SW480 (cell line): ENCODE measurements around the gene TBCD.

ENCODE experiments used
- DNase-seq: peaks from one replicate; pipeline ENCODE4 v3.0.0-alpha.2; 2016; ENCODE audit warnings: low spot score

Gene TBCD

DNA sequence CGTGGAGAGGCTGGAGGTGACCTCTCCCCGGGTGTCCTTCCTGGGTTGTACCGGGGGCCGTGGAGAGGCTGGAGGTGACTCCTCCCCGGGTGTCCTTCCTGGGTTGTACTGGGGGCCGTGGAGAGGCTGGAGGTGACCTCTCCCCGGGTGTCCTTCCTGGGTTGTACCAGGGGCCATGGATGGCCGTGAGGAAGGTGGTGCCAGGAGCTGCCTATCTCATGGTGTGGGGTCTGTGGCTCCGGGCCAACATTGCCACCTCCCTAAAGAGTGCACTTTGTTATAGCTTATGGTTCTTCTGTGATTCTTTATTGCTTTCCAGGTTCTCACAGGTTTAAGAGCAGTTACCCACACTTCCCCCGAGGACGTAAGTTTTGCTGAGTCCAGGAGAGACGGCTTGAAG lies 174.2 kb downstream of the TBCD start:
- no peak for DNase-seq

- DNase-seq = no peak
These were observed 174.9 kb downstream of the TBCD start for GRCh38 chr17:82926716-82927115.

DNA sequence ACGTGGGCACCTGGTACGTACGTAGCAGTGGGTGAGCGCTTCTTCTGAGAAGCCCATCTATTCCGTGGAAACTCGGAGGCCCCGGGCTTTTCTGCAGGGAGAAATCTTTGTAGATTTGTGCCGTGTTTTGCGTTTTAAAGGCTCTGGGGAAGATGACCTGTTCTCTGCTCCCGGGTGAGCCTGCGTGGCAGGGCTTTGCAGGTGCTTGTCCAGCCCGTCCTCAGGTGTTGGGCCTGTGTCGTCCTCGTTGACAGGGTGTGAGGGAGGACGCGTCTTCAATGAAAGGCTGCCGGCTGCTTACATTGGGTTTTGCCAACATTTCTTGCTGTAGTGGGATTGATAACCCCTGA lies 175.4 kb downstream of the TBCD start:
- DNase-seq = no peak

DNA sequence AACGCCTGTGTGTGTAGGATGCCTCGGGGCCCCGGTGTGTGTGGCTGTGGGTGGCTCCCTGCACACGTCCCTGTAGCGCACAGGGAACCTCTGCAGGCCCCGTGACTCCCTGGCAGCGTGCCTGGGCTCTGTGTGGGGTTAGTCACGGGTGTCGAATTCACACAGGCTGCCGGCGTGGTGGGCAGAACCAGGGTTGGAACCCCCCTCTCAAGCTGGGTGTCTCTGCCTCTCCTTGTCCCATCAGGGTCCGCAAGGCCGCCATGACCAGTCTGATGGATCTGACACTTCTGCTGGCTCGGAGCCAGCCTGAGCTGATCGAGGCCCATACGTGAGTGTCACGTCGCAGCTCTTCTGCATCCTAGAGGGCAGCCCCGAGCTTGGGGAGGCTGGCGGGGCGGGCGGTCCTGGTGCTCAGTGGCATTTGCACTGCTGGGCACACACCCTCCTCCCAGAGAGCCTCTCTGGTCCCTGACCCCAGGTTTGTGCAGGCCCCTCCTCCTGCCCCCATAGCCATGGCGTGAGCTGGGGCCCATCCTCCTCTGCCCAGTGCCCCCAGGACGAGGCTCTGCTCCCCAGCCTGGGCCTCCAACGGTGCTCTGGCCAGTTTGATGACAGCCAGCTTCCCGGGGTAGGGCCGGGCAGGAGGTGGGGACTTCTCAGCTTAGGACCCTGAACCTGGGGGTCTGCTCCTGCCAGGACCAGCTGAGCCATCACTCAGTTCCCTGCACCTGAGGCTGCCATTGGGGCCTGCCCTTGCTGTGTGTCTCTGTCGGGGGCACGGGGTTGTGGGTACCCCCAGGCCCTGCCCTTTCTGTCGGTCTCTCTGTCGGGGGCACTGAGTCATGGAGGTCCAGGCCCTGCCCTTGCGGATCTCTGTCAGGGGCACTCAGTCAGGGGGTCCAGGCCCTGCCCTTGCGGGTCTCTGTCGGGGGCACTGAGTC lies 176.1 kb downstream of the TBCD start:
- DNase-seq = no peak

DNA sequence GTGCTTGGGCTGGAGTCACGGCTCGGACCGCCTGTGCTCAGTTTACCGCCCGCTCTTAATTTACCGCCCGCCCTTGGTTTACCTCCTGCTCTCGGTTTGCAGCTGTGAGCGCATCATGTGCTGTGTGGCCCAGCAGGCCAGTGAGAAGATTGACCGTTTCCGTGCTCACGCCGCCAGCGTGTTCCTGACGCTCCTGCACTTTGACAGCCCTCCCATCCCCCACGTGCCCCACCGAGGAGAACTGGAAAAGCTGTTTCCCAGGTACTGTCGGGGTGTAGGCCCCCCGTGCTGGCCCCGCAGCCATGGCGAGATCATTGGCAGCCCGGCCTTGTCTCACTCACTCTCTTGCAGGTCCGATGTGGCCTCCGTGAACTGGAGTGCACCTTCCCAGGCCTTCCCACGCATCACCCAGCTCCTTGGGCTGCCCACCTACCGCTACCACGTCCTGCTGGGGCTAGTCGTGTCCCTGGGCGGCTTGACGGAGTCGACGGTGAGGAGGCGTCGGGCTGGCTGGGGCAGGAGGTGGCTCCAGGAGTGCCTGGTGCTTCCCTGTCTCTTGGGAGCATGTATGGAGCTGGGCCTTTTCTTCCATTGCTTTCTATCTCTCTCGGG lies 177.3 kb downstream of the TBCD start:
- no peak for DNase-seq

DNA sequence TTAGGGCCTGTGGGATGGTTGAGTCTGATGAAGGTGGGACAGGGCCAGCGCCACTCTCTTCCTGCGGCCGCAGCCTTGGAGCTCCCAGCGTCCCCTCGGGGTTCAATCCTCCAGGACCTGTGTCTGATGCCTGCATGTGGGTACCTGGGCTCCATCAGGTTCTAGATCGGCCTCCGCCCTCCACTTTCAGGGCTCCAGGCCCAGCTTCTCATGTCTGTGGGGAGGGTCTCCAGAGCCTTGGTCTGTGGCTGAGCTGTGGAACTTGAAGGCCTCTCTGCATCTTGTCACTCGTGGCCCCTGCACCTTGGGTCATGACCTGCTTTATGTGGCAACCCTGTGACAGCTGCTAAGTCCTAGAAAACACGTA lies 177.8 kb downstream of the TBCD start:
- no peak for DNase-seq

GRCh38 chr17:82930043-82930923 lies 178.4 kb downstream of the TBCD start:
- DNase-seq = no peak

GRCh38 chr17:82930924-82931698 lies 179.2 kb downstream of the TBCD start:
- DNase-seq = no peak

DNA sequence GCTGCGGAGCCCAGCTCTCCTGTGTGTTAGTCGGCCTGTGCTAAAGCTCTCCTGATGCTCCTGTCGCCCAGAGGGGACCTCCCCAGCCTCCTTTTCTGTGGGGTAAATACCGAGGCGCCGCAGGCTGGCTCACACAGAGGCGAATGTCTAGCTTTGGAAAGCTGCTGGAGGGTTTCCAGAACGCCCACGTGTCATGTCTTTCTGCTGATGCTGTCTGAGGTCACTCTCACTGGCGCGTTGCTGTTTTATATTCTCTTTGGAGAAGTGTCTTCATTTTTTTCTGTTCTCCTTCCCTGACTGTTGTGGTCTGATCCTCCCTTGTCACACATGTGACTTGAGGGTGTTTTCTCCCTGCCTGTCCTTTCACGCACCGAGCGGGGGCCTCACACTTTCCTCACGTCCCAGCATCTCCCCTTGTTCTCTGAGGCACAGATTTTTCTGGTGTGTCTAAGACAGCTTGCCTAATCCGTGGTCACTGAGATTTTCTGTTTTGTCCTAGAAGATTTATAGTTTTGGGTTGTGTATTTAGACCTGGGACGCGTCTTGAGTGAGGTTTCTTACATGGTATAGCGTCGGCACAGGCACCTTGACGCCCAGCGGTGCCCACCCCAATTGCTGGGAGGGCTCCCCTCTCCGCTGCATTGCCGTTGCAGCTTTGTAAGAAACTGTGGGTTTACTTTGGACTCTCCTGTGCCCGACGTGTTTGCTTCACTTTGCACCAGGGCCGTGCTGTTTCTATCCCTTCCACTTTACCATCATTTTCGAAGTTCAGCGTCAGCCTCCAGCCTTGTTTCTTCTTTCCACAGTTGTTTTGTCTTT lies 180.0 kb downstream of the TBCD start:
- no peak for DNase-seq

GRCh38 chr17:82932518-82933310 lies 180.8 kb downstream of the TBCD start:
- DNase-seq = no peak

- no peak for DNase-seq
These were observed 182.0 kb downstream of the TBCD start for GRCh38 chr17:82933911-82934310.

DNA sequence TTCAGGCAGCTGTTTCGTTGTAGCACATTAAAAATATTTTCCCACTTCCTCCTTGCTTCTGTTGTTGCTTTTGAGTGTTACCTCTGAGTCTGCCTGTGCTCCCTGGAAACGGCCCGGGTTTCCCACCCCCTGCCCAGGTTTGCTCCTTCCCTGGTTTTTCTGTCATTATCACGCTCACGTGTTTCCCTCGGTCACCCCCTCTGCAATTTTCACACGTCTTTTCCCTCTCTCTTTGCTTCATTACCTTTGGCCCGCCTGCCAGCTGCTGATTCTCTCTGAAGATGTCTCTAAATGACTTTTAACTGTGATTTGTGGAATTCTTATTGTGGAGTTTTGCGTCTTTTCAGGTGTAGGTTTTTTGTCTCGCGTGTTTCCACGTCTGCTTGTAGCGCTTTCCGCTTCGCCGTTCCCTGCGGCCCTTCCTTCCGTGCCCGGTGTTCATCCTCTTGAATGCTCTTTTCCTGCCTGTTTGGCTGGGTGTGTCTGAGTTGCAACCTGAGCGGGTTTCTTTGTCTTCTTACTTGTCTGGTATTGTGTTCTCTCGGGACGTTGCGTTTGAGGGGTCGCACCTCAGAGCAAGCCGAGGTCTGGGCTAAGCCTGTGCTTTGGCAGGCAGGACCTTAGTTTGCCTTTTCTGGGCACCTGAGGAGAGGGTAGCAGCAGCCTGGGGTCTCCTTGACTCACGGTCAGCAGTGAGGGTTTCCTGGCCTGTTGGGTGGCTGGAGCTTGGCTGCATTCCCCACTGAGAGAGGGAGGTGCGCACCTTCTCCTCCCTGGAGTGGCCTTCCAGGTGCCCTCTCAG lies 184.3 kb downstream of the TBCD start:
- DNase-seq = no peak

DNA sequence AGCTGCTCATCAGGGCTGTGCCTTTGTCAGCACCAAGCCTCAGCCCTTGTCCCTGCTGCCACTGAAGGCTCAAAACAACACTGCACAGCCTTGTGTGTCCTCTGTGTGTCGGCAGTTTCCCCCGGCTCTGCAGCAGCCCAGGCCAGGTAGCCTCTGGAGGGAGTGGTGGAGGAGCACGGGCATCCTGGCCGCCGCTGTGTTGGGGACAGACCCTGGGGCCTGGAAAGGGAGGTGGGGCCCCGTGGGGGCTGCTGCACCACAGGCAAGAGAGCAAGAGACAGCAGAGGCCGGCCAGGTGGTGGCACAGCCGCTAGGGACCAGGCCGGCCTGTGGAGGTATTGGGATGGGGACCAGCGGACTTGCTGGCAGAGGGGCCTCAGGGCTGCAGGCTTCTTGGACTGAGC lies 184.9 kb downstream of the TBCD start:
- DNase-seq = no peak

GRCh38 chr17:82937411-82938371 lies 185.8 kb downstream of the TBCD start:
- no peak for DNase-seq

DNA sequence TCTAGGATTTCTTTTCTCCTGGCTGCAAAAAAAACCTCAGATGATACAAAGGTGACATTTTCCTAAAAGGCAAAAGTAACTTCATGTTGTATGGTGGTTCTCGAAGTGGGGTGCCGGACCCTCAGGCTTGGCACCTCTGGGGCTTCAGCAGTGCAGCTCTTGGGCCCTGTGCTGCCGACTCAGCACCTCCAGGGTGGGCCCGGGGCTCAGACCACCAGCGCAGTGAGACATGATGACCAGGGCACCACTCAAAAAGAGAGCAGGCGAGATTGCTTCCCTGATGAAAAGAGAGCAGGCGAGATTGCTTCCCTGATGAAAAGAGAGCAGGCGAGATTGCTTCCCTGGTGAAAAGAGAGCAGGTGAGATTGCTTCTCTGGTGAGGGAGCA lies 186.6 kb downstream of the TBCD start:
- DNase-seq = no peak

- no peak for DNase-seq
These were observed 187.2 kb downstream of the TBCD start for GRCh38 chr17:82938873-82939620.

DNA sequence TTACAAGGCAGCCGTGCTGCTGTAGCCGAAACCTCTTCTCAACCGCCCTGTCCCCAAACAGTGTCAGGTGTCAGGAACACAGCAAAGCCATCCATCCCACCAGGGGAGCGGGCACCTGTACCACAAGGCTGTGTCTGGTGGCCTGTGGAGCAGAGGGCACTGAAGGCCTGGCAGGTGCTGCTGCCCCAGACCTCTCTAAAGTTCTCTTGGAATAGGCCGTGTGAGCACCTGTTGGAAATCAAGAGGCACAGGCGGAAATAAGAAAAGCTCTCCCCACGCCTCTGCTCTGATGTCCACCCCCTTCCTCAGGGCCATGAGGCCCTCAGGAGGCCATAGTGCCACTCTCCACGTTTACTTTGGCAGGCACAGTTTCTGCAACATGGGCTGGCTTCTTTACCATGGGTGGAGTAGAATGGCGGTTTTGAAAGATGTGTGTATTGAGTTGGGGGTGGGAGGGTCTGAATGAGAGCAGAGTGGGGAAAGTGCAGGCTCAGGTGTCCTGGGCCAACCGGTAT lies 187.8 kb downstream of the TBCD start:
- DNase-seq = no peak
